Breast epithelium (tissue), 3 donors: ENCODE results near the gene DNAJC6.

ENCODE experiments used
- CTCF ChIP-seq, 3 donors: fragments of 450-650 bp; IDR thresholded peaks; one replicate each; pipeline ENCODE4 v1.5.1; 2016 to 2017; ENCODE audit warnings: antibody characterized with exemption in 3 of 3, mild to moderate bottlenecking in 3 of 3, moderate library complexity in 3 of 3
- POLR2A ChIP-seq: fragments of 450-650 bp; IDR thresholded peaks from one replicate; pipeline ENCODE4 v1.6.1; 2016; ENCODE audit warnings: antibody characterized with exemption, mild to moderate bottlenecking, moderate library complexity
- POLR2AphosphoS5 ChIP-seq, 3 donors: sonication (generic); formaldehyde crosslinking; IDR thresholded peaks; one replicate each; pipeline ENCODE4 v1.6.1; 2017; ENCODE audit warnings: antibody characterized with exemption in 3 of 3

GRCh38 chr1:65412256-65412983 is 103.1 kb downstream of the DNAJC6 start:
- TF ChIP-seq CTCF (IDR thresholded peaks at IDR 0.05) (no peak), POLR2AphosphoS5 (IDR thresholded peaks at IDR 0.05) (no peak), POLR2A (no peak)
